Measurements from ENCODE around the gene TAPT1.
"Not testable (repeated sequence)": the region's sequence is repeated elsewhere in the genome, so short reads cannot be mapped to it uniquely, and the experiment has no call there.

TAPT1 gene

GRCh38 chr4:16225863-16226815 is at the start of gene TAPT1:
TSS of gene TAPT1 (minus strand) at chr4:16226471. CDS start at chr4:16226457, 14 bp downstream.
- no peak for DNase-seq

GRCh38 chr4:16271411-16271810 is 45.1 kb upstream of the TAPT1 start:
- no peak for DNase-seq

GRCh38 chr4:16270454-16271328 is 44.4 kb upstream of the TAPT1 start:
- no peak for DNase-seq

- DNase-seq = not testable (repeated sequence)
Measured at GRCh38 chr4:16269742-16270453, 43.6 kb upstream of the TAPT1 start.

GRCh38 chr4:16269240-16269639 is 43.0 kb upstream of the TAPT1 start:
- no peak for DNase-seq

GRCh38 chr4:16268290-16268689 is 42.0 kb upstream of the TAPT1 start:
- no peak for DNase-seq

- no peak for DNase-seq
Measured at GRCh38 chr4:16267639-16268038, 41.4 kb upstream of the TAPT1 start.

- no peak for DNase-seq
Measured at GRCh38 chr4:16265820-16266219, 39.5 kb upstream of the TAPT1 start.

- peak; percentile 2 for DNase-seq
Measured at GRCh38 chr4:16264798-16265197, 38.5 kb upstream of the TAPT1 start.

GRCh38 chr4:16263056-16263455 is 36.8 kb upstream of the TAPT1 start:
- no peak for DNase-seq

GRCh38 chr4:16262188-16262587 is 35.9 kb upstream of the TAPT1 start:
- DNase-seq = no peak

GRCh38 chr4:16261313-16261878 is 35.1 kb upstream of the TAPT1 start:
- no peak for DNase-seq

- DNase-seq = no peak
Measured at GRCh38 chr4:16259889-16260246, 33.6 kb upstream of the TAPT1 start.

- no peak for DNase-seq
Measured at GRCh38 chr4:16259241-16259888, 33.1 kb upstream of the TAPT1 start.

- no peak for DNase-seq
Measured at GRCh38 chr4:16257611-16258010, 31.3 kb upstream of the TAPT1 start.

- no peak for DNase-seq
Measured at GRCh38 chr4:16256343-16256742, 30.1 kb upstream of the TAPT1 start.

GRCh38 chr4:16255730-16256129 is 29.5 kb upstream of the TAPT1 start:
- no peak for DNase-seq

GRCh38 chr4:16253127-16253960 is 27.1 kb upstream of the TAPT1 start:
- DNase-seq = no peak

GRCh38 chr4:16250661-16251365 is 24.5 kb upstream of the TAPT1 start:
- DNase-seq = no peak

- DNase-seq = no peak
Measured at GRCh38 chr4:16248605-16249004, 22.3 kb upstream of the TAPT1 start.

GRCh38 chr4:16245241-16245640 is 19.0 kb upstream of the TAPT1 start:
- no peak for DNase-seq
